Measurements from ENCODE around the gene CCL8.

The CCL8 gene

GRCh38 chr17:34360601-34361270 is 41.5 kb downstream of the CCL8 start:
- H3K4me3 ChIP-seq (ENCODE audit: low read length) = no peak overlapping the region
- no peaks in the 10 kb centered on the region for H3K9me2 ChIP-seq (replicated peaks; ENCODE audit: insufficient read depth, low read length)
- peaks cover 25% of the 10 kb centered on the region for H3F3A ChIP-seq (ENCODE audit: insufficient read depth, low read length)
- peaks cover 53% of the 10 kb centered on the region for H3K4me1 ChIP-seq (ENCODE audit: low read length)
- no peaks in the 10 kb centered on the region for H3K36me3 ChIP-seq (replicated peaks; ENCODE audit: insufficient read depth, low read length)
- no peaks in the 10 kb centered on the region for H4K20me1 ChIP-seq (ENCODE audit: insufficient read depth, low read length)
- H3K9me3 ChIP-seq (replicated peaks; ENCODE audit: insufficient read depth, low read length) = no peaks in the 10 kb centered on the region
- H3K4me2 ChIP-seq (ENCODE audit: low read depth, low read length) = no peak overlapping the region
- H2AFZ ChIP-seq (ENCODE audit: low read length) = no peak overlapping the region
- no peak for TF ChIP-seq EZH2 (optimal IDR thresholded peaks at IDR 0.05; ENCODE audit: low read depth, low read length)
- TF ChIP-seq CTCF (IDR thresholded peaks at IDR 0.05; ENCODE audit: low read length) = no peak
- TF ChIP-seq EZH2phosphoT487 (IDR thresholded peaks at IDR 0.05; ENCODE audit: low read length) = no peak
- DNase-seq = no peak
- no peak overlapping the region for H3K27ac ChIP-seq (ENCODE audit: low read length)
- H3K79me2 ChIP-seq (ENCODE audit: low read length) = no peaks in the 10 kb centered on the region
- H3K9ac ChIP-seq (ENCODE audit: low read length) = no peak overlapping the region
- no peaks in the 10 kb centered on the region for H3K27me3 ChIP-seq (replicated peaks; ENCODE audit: insufficient read depth, low read length)

GRCh38 chr17:34361478-34362061 is 42.3 kb downstream of the CCL8 start:
- no peaks in the 10 kb centered on the region for H4K20me1 ChIP-seq (ENCODE audit: insufficient read depth, low read length)
- H3F3A ChIP-seq (ENCODE audit: insufficient read depth, low read length) = peaks cover 33% of the 10 kb centered on the region
- peak overlapping the region; percentile 62 for H2AFZ ChIP-seq (ENCODE audit: low read length)
- DNase-seq = peak; percentile 96
- H3K27ac ChIP-seq (ENCODE audit: low read length) = no peak overlapping the region
- no peak overlapping the region for H3K4me3 ChIP-seq (ENCODE audit: low read length)
- H3K9ac ChIP-seq (ENCODE audit: low read length) = no peak overlapping the region; the same call in 1 of the 2 replicates
- H3K4me2 ChIP-seq (ENCODE audit: low read depth, low read length) = peak overlapping the region; percentile 11; the same call in 1 of the 2 replicates
- peaks cover 62% of the 10 kb centered on the region for H3K4me1 ChIP-seq (ENCODE audit: low read length)
- no peaks in the 10 kb centered on the region for H3K9me2 ChIP-seq (replicated peaks; ENCODE audit: insufficient read depth, low read length)
- TF ChIP-seq EZH2 (optimal IDR thresholded peaks at IDR 0.05; ENCODE audit: low read depth, low read length) (no peak), CTCF (IDR thresholded peaks at IDR 0.05; ENCODE audit: low read length) (peak; percentile 100)
- H3K79me2 ChIP-seq (ENCODE audit: low read length) = no peaks in the 10 kb centered on the region
- H3K36me3 ChIP-seq (replicated peaks; ENCODE audit: insufficient read depth, low read length) = no peaks in the 10 kb centered on the region
- no peaks in the 10 kb centered on the region for H3K9me3 ChIP-seq (replicated peaks; ENCODE audit: insufficient read depth, low read length)
- H3K27me3 ChIP-seq (replicated peaks; ENCODE audit: insufficient read depth, low read length) = no peaks in the 10 kb centered on the region

- H3K4me1 ChIP-seq (ENCODE audit: low read length) = peaks cover 78% of the 10 kb centered on the region
- H3K9me2 ChIP-seq (replicated peaks; ENCODE audit: insufficient read depth, low read length) = no peaks in the 10 kb centered on the region
- H3F3A ChIP-seq (ENCODE audit: insufficient read depth, low read length) = peaks cover 40% of the 10 kb centered on the region
- H3K79me2 ChIP-seq (ENCODE audit: low read length) = no peaks in the 10 kb centered on the region
- H4K20me1 ChIP-seq (ENCODE audit: insufficient read depth, low read length) = no peaks in the 10 kb centered on the region
- peak within 1 kb of the TSS; percentile 87; the same call in 1 of the 2 replicates for H3K27ac ChIP-seq (ENCODE audit: low read length)
- H2AFZ ChIP-seq (ENCODE audit: low read length) = peak within 1 kb of the TSS; percentile 62
- H3K36me3 ChIP-seq (replicated peaks; ENCODE audit: insufficient read depth, low read length) = no peaks in the 10 kb centered on the region
- no peak for DNase-seq
- no peak within 1 kb of the TSS for H3K4me3 ChIP-seq (ENCODE audit: low read length)
- no peaks in the 10 kb centered on the region for H3K27me3 ChIP-seq (replicated peaks; ENCODE audit: insufficient read depth, low read length)
- no peak within 1 kb of the TSS; the same call in 1 of the 2 replicates for H3K9ac ChIP-seq (ENCODE audit: low read length)
- H3K4me2 ChIP-seq (ENCODE audit: low read depth, low read length) = 0 out of 2 replicates have a peak within 1 kb of the TSS, but pooled peaks have one; percentile 11
- H3K9me3 ChIP-seq (replicated peaks; ENCODE audit: insufficient read depth, low read length) = no peaks in the 10 kb centered on the region
- TF ChIP-seq CTCF (IDR thresholded peaks at IDR 0.05; ENCODE audit: low read length) (no peak), EZH2 (optimal IDR thresholded peaks at IDR 0.05; ENCODE audit: low read depth, low read length) (no peak), EZH2phosphoT487 (IDR thresholded peaks at IDR 0.05; ENCODE audit: low read length) (no peak)
These were observed 44.0 kb downstream of the CCL8 start, which contains the start of gene CCL1 for GRCh38 chr17:34363183-34363661. Gene CCL1, minus strand, starts transcription at chr17:34363233. Its CDS starts 72 bp downstream, at chr17:34363161.

All from MM.1S (cell line).